Rectal smooth muscle tissue (tissue), 1 donor: ENCODE results near the gene TMEM204.

Experiments
- H3K27ac ChIP-seq: one replicate; pipeline ENCODE4 v1.7.0; 2013; ENCODE audit warnings: low read depth, low read length, inconsistent platforms
- H3K27me3 ChIP-seq: one replicate; pipeline ENCODE4 v1.7.0; 2013; ENCODE audit warnings: low read length; ENCODE audit not compliant: control insufficient read depth, insufficient read depth
- H3K36me3 ChIP-seq: one replicate; pipeline ENCODE4 v1.7.0; 2013; ENCODE audit warnings: low read length; ENCODE audit not compliant: control insufficient read depth, insufficient read depth
- H3K4me1 ChIP-seq: one replicate; pipeline ENCODE4 v1.7.0; 2013; ENCODE audit warnings: low read length; ENCODE audit not compliant: control insufficient read depth, insufficient read depth
- H3K4me3 ChIP-seq: one replicate; pipeline ENCODE4 v1.7.0; 2013; ENCODE audit warnings: low read length
- H3K9ac ChIP-seq: one replicate; pipeline ENCODE4 v1.7.0; 2013; ENCODE audit warnings: low read length

The TMEM204 gene

DNA sequence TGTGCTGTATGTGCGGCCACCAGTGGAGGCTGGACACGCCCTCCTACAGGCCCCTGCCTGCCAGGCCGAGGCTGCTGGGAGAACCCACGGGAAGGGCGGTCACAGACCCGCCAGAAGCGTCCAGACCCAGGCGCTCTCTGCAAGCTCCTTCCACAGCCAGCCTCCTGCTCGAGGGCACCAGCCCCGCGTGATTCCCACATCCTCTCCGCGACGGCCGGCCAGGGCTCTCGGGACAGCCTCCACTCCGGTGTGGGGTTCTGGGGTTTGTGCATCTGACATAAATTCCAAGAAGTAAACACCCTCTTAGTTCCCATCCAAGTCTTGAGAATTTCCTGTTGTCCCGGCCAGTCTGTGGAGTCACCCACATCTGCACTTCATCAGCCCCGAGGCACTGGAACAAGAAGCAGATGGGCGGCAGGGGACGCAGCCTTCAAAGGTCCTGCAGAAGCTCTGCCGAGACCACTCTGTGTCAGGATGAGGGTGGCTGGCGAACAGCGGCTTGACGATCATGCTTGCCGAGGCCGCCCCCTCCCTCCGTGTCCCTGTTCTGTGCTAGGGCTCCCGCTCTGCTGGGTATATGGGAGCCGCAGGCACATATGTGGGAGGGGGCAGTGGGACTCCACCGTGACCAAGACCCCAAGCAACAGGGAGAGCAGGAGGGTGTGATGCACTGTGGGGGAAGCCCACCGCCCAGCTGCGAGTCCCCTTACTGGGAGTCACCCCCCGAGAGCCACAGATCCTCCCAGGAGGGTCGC, 2.4 kb upstream of the TMEM204 start:
- H3K4me1 ChIP-seq = peaks cover 31% of the 10 kb centered on the region
- peak overlapping the region; percentile 29 for H3K4me3 ChIP-seq
- peak overlapping the region; percentile 95 for H3K27ac ChIP-seq

DNA sequence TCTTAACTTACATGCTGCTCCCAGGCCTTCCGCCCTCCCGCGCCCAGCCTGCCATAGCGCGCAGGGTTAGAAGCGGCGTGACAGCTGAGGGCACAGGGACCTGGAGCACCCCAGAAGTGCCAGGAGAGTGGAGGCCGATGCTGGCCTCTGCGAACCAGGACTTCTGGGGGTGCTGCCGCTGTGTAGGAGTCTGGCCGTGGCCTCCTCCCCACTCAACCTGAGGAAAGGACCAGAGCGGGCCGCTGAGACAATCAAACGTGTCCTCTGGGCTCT, 1.9 kb upstream of the TMEM204 start:
- Histone ChIP-seq H3K9ac (no peak overlapping the region), H3K36me3 (no peaks in the 10 kb centered on the region), H3K4me1 (peaks cover 31% of the 10 kb centered on the region), H3K27ac (peak overlapping the region; percentile 95), H3K4me3 (peak overlapping the region; percentile 21), H3K27me3 (no peaks in the 10 kb centered on the region)

More for the DNA sequence above, 2.4 kb upstream of the TMEM204 start:
- H3K9ac ChIP-seq = no peak overlapping the region
- H3K27me3 ChIP-seq = no peaks in the 10 kb centered on the region
- H3K36me3 ChIP-seq = no peaks in the 10 kb centered on the region

DNA sequence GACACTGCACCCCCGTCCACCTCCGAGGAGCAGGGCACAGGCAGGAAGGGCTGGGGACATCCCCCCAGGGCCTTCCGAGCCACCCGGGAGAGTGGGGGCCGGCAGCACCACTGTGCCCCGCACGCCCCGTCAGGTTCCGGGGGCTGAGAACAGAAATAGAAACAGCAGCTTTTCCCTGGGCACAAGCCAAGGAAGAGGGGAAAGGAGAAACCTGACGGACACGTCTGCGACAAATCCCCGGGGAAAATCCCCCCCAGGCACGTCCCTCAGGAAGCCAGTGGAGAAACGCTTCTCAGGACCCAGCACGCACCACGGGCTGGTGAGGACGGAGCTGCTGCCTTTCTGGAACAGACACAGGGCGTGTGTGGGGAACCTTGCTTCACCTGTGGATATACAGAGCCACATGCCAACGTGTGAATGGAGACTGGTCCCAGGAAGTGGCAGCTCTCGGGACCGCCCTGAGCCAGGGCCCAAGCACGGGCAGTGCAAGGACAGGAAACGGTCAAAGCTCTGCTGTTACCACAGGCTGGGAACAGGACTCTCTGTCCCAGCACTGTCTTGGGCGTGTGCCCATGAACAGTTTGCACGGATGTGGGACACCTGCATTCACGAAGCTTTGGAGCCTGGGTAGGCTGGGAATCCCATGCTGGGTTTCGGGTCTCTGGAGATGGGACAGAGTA, 1.2 kb upstream of the TMEM204 start:
- H3K27me3 ChIP-seq = no peaks in the 10 kb centered on the region
- no peak overlapping the region for H3K4me3 ChIP-seq
- H3K4me1 ChIP-seq = peaks cover 31% of the 10 kb centered on the region
- peak overlapping the region; percentile 95 for H3K27ac ChIP-seq
- peak overlapping the region; percentile 30 for H3K9ac ChIP-seq
- H3K36me3 ChIP-seq = no peaks in the 10 kb centered on the region

DNA sequence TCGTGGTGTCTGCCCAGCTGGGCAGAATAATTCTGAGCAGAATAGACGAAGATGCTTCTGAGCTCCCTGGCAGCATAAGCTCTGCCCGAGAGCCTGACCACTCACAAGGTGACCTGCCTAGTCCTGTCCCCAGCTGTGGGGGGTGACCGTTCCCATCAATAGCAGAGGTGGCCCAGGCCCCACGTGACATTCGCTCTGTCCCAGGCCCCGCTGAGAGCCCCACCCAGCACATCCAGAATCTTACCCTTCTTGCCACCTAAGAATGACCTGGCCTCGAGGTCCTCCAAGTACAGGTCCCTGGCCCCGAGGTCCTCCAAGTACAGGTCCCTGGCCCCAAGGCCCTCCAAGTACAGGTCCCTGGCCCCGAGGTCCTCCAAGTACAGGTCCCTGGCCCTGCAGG, 695 bp upstream of the TMEM204 start:
- Histone ChIP-seq H3K27me3 (no peaks in the 10 kb centered on the region), H3K4me3 (peak overlapping the region; percentile 76), H3K27ac (peak overlapping the region; percentile 95), H3K36me3 (no peaks in the 10 kb centered on the region), H3K4me1 (peaks cover 31% of the 10 kb centered on the region), H3K9ac (no peak overlapping the region)

DNA sequence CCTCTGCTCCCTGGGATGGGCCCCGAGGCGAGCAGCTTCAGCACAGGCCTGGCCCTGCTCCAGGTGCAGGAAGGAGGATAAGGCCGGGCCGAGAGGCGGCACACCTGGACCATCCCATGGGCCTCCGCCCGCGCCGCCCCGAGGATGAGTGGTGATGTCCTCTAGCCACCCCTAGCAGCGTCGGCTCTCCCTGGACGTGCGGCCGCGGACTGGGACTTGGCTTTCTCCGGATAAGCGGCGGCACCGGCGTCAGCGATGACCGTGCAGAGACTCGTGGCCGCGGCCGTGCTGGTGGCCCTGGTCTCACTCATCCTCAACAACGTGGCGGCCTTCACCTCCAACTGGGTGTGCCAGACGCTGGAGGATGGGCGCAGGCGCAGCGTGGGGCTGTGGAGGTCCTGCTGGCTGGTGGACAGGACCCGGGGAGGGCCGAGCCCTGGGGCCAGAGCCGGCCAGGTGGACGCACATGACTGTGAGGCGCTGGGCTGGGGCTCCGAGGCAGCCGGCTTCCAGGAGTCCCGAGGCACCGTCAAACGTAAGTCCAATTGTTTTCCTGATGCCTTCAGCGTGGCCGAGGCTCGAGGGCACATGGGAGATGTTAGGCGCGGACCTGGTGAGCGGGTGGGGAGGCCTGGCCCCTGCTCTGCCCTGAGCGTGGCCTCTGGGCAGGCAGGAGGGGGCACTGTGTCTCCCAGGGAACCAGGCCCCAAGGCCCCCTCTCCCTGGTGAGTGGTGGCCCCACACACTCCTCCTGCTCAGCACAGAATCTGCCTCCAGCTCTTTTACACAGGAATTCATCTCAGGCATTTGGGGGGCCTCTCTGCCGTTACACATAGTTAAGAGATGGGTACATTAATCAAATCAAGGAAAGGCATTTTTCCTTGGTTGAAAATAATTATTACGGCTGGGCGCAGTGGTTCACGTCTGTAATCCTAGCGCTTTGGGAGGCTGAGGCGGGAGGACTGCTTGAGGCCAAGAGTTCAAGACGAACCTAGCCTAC, 855 bp downstream of the TMEM204 start:
- H3K4me1 ChIP-seq = peaks cover 36% of the 10 kb centered on the region
- peak overlapping the region; percentile 76 for H3K4me3 ChIP-seq
- no peaks in the 10 kb centered on the region for H3K27me3 ChIP-seq
- H3K27ac ChIP-seq = peak overlapping the region; percentile 95
- peaks cover 9% of the 10 kb centered on the region for H3K36me3 ChIP-seq
- H3K9ac ChIP-seq = peak overlapping the region; percentile 69

DNA sequence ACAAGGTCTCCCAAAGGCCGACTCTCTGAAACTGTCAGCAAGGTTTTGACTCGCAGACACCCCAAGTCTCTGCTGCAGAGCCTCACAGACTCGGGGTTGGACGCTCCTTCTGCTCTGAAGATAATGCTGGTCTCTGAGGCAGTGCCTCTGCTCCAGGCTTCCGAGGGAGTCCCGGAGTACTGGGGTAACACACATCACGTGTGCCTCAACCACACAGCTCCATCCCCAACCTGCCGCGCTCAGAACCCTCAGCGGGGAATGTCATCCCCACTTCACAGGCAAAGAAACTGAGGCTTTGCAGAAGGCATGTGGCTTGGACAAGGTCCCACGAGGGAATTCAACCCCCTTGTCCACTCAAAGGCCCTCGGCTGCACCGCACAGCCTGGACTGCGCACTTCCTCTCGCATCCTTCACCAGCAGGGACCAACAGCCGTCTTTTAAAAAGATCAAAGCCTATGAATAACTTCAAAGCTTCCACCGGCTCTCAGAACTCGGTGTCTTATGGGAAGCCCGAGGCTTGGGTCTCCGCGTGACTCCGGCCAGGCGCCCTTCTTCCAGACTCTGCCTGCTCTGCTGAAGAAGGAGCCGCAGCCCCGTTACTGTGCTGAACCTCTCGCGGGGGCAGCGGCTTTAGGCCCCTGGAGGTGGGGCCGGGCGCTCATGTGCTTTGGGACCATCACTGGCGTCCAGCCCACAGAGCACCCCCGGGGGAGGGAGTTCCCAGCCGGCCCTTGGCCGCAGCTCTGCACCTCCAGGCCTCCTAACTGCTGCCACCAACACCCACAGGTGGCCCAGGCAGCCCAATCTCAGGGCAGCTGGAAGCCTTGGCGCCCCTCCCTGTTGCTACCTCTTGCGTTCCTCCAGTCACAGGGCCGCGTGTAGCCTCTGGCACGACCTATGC, 2.2 kb downstream of the TMEM204 start:
- Histone ChIP-seq H3K36me3 (peaks cover 11% of the 10 kb centered on the region), H3K27ac (peak overlapping the region; percentile 95), H3K27me3 (no peaks in the 10 kb centered on the region), H3K4me3 (peak overlapping the region; percentile 76), H3K4me1 (peaks cover 34% of the 10 kb centered on the region), H3K9ac (no peak overlapping the region)

DNA sequence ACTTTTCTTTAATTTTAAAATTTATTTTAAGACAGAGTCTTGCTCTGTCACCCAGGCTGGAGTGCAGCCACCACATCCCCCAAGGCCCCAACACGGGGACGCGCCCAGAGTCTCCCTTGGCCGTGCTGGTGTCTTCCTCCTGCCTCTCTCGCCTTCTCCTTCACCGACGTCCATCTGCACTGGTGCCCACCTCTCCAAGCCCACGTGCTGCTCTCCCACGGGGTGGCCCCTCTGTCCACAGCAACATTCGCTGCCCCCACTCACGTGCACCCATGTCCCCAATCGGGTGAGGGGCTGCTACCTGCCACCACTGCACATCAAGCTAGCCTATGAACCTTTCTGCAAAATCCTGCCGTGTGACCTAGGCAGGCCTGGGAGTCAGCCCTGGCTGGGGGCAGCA, 3.1 kb downstream of the TMEM204 start:
- Histone ChIP-seq H3K4me1 (peaks cover 24% of the 10 kb centered on the region), H3K4me3 (no peak overlapping the region), H3K27ac (no peak overlapping the region)

DNA sequence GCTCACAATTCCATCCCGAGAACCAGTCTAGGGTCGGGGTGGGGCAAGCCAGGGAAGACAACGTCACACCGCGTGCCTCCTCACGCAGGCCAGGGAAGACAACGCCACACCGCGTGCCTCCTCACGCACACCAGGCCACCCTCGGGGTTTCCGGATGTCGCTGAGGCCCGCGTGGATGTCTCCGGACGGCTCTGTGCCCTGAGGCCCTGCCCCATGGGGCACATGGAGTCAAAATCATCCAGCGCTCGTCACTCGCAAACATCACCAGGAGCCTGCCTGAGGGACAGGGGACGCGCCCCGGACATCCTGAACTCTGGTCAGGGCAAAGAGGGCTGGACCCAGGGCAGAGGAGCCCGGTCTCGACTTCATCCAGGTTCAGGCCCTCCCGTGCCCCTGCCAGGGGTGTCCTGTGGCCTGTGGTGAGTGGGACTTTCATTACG, 3.7 kb downstream of the TMEM204 start:
- no peak overlapping the region for H3K9ac ChIP-seq
- H3K4me3 ChIP-seq = no peak overlapping the region
- H3K4me1 ChIP-seq = peaks cover 19% of the 10 kb centered on the region
- H3K36me3 ChIP-seq = peaks cover 11% of the 10 kb centered on the region
- H3K27me3 ChIP-seq = no peaks in the 10 kb centered on the region
- no peak overlapping the region for H3K27ac ChIP-seq

More for the DNA sequence above, 3.1 kb downstream of the TMEM204 start:
- Histone ChIP-seq H3K27me3 (no peaks in the 10 kb centered on the region), H3K9ac (no peak overlapping the region), H3K36me3 (peaks cover 11% of the 10 kb centered on the region)

DNA sequence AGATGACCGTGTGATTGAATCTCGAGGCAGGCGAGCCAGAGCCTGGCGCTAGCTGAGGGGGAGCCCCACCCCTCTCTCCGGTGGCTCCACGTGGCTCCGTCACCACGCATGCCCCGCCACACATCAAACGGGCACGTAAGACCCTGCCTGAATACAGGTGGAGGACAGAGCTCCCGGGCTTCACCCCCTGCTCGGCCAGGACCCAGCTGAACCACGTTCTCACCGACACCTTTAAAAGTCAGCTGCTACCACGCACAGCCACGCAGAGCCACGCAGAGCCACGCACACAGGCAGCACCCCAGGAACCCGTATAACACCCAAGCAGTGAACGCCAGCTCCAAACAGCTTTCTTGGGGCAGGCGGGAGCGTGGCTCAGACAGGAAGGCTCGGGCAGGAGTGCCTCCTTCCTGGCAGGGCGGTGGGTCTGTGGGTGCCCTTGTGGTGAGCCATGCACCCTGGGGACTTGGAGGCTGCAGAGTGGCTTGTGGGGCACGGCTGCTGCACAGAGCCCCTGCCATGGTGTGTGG, 4.4 kb downstream of the TMEM204 start:
- H3K27me3 ChIP-seq = no peaks in the 10 kb centered on the region
- H3K9ac ChIP-seq = no peak overlapping the region
- H3K4me3 ChIP-seq = no peak overlapping the region
- H3K4me1 ChIP-seq = peaks cover 15% of the 10 kb centered on the region
- H3K27ac ChIP-seq = peak overlapping the region; percentile 0
- peaks cover 11% of the 10 kb centered on the region for H3K36me3 ChIP-seq

DNA sequence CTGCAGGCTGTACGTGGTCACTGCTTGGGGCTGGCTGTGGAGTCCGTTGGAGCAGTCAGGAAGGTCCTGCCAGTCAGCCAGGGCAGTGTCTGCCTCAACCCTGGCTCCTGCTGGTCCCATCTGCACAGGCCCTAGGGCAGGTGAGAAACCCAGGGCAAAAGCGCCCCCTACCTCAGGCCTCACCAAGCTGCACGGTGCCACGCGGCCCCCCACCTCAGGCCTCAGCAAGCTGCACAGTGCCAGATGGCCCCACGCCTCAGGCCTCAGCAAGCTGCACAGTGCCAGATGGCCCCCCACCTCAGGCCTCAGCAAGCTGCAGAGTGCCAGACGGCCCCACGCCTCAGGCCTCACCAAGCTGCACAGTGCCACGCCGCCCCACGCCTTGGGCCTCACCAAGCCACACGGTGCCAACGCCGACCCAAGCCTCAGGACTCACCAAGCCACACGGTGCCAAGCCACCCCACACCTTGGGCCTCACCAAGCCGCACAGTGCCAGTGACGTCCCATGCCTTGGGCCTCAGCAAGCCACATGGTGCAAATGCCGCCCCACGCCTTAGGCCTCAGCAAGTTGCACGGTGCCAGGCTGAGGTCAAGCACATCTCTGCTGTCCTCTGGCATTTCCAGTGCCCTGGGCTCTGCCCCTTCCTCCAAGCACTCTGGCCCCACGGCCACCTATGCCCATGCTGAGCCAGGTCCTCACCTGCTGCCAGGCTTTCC, 5.5 kb downstream of the TMEM204 start:
- peaks cover 8% of the 10 kb centered on the region for H3K4me1 ChIP-seq
- H3K4me3 ChIP-seq = no peak overlapping the region
- no peak overlapping the region for H3K27ac ChIP-seq
- no peaks in the 10 kb centered on the region for H3K27me3 ChIP-seq
- no peak overlapping the region for H3K9ac ChIP-seq
- H3K36me3 ChIP-seq = peaks cover 11% of the 10 kb centered on the region
